ENCODE data around the gene SYN1.

DNA sequence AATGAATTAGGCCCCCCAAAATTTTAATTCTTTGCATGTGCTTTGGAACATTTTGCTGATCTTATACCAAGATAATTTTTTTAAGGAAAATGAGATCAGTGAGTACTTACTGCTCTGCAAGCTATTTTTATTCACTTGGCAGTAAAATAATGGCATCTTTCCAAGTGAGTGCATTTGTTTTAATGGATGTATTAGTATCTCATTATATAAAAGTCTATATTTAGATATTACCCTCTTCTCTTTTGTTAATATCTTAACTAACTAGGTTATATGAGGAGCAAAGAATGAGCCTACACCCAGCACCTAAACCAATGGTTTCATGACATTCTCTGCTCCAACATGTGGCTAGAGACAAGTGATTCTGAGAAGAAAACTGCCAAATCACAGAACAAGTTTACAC lies 79.8 kb downstream of the SYN1 start:
- TF ChIP-seq, protein P1, sequence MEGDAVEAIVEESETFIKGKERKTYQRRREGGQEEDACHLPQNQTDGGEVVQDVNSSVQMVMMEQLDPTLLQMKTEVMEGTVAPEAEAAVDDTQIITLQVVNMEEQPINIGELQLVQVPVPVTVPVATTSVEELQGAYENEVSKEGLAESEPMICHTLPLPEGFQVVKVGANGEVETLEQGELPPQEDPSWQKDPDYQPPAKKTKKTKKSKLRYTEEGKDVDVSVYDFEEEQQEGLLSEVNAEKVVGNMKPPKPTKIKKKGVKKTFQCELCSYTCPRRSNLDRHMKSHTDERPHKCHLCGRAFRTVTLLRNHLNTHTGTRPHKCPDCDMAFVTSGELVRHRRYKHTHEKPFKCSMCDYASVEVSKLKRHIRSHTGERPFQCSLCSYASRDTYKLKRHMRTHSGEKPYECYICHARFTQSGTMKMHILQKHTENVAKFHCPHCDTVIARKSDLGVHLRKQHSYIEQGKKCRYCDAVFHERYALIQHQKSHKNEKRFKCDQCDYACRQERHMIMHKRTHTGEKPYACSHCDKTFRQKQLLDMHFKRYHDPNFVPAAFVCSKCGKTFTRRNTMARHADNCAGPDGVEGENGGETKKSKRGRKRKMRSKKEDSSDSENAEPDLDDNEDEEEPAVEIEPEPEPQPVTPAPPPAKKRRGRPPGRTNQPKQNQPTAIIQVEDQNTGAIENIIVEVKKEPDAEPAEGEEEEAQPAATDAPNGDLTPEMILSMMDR (IDR thresholded peaks at IDR 0.05; ENCODE audit: low read depth, low read length) = no peak
- TF ChIP-seq POLR2A (IDR thresholded peaks at IDR 0.05; ENCODE audit: extremely low read depth, insufficient read length) = no peak

All from NB4 (cell line).